Colonic mucosa (tissue), 4 donors: ENCODE measurements around the gene WDR91. TPM values are rescaled to one million over a fixed set of nuclear protein-coding genes. Genes with fewer than 3 reads are reported as not detected.

Experiments used
- DNase-seq: peaks from one replicate; pipeline ENCODE4 v3.0.0-alpha.2; 2020
- H3K27ac ChIP-seq: fragments of 200-600 bp; one replicate; pipeline ENCODE4 v1.8.0; 2021
- H3K27me3 ChIP-seq: fragments of 200-600 bp; one replicate; pipeline ENCODE4 v1.8.0; 2021
- H3K36me3 ChIP-seq: fragments of 200-600 bp; one replicate; pipeline ENCODE4 v1.8.0; 2021
- H3K4me1 ChIP-seq: fragments of 200-600 bp; one replicate; pipeline ENCODE4 v1.8.0; 2021; ENCODE audit warnings: mild to moderate bottlenecking
- H3K4me3 ChIP-seq: fragments of 200-600 bp; one replicate; pipeline ENCODE4 v1.8.0; 2021
- H3K9ac ChIP-seq, 2 donors: one replicate each; pipeline ENCODE4 v1.7.0; 2013; ENCODE audit warnings: control low read depth in 2 of 2, low read depth in 2 of 2, low read length in 2 of 2
- H3K9me3 ChIP-seq: fragments of 200-600 bp; one replicate; pipeline ENCODE4 v1.8.0; 2021
- CTCF ChIP-seq: fragments of 200-600 bp; IDR thresholded peaks from one replicate; pipeline ENCODE4 v1.8.0; 2022; ENCODE audit warnings: antibody characterized with exemption, mild to moderate bottlenecking
- intact Hi-C: fragments of 100-400 bp; cut with DNase I; formaldehyde crosslinking; loops from one replicate; pipeline ENCODE4 v1.14.1; 2022
- total RNA-seq, 2 donors: library from RNA; stranded (reverse); fragmentation: NEBNext Ultra II Directional in 1 of 2; extraction: Animal tissue kit (Norgen Biotek cat#: 25700) in 1 of 2; gene quantifications; one replicate each; pipeline ENCODE4 v1.2.1, GENCODE V29; 2021
- donor health status: healthy.
- donor health status: DM: no; HTN: no; CAD: no.
- donor health status: DM: no; HTN: no; CAD: no.

The WDR91 gene
- total RNA-seq, 2 donors from 2014 or later, result 4.8 to 6.5 TPM

- Histone ChIP-seq H3K9me3 (no peaks in the 10 kb centered on the region), H3K4me1 (peaks cover 6% of the 10 kb centered on the region), H3K9ac (peak within 1 kb of the TSS; percentile 93 to 94), H3K27ac (peak within 1 kb of the TSS; percentile 100), H3K36me3 (no peaks in the 10 kb centered on the region), H3K4me3 (peak within 1 kb of the TSS; percentile 86), H3K27me3 (no peaks in the 10 kb centered on the region)
- DNase-seq, result peak; percentile 95
- intact Hi-C loops, result loop anchor here (10.0 kb wide), 1 partner anchor 486 kb away; no protein-coding TSS in a partner anchor
- peak; percentile 64 for TF ChIP-seq CTCF
These were observed 40.9 kb downstream of the WDR91 start, which contains the start of gene CYREN for GRCh38 chr7:135170274-135170997. CYREN (minus strand) TSS chr7:135170707; CDS start chr7:135168922, 1,785 bp downstream.

DNA sequence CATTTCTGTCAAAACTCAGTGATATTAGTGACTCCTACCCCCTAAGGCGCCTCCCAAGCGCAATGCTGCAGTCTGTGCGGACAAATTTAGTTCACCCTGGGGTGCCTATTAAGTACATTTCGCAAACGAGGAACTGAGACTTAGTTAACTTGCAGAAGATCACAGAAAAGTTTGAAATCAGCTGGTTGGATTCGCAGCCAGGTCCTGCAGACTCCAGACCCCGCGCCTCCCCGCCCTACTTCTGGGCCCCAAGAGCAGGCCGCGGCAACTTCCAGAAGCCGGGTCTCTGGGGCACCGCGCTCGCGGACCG lies 41.4 kb downstream of the WDR91 start:
- TF ChIP-seq CTCF, result no peak
- Histone ChIP-seq H3K4me1 (peaks cover 6% of the 10 kb centered on the region), H3K27ac (peak overlapping the region; percentile 100), H3K9ac (peak overlapping the region; percentile 93 to 94), H3K4me3 (peak overlapping the region; percentile 86), H3K36me3 (no peaks in the 10 kb centered on the region), H3K27me3 (no peaks in the 10 kb centered on the region), H3K9me3 (no peaks in the 10 kb centered on the region)
- intact Hi-C loops, result loop anchor here (10.0 kb wide), 1 partner anchor 485 kb away; no protein-coding TSS in a partner anchor
- no peak for DNase-seq

- Histone ChIP-seq H3K9ac (peak overlapping the region; percentile 93 to 94), H3K27ac (peak overlapping the region; percentile 100), H3K4me1 (peaks cover 6% of the 10 kb centered on the region), H3K27me3 (no peaks in the 10 kb centered on the region), H3K36me3 (no peaks in the 10 kb centered on the region), H3K9me3 (no peaks in the 10 kb centered on the region), H3K4me3 (peak overlapping the region; percentile 86)
- DNase-seq, result peak; percentile 50
- TF ChIP-seq CTCF, result peak; percentile 32
- intact Hi-C loops, result no loop called here
These were observed 42.0 kb downstream of the WDR91 start for GRCh38 chr7:135169141-135169963.

GRCh38 chr7:135168489-135169140 lies 42.7 kb downstream of the WDR91 start:
- intact Hi-C loops, result no loop called here
- Histone ChIP-seq H3K9ac (peak overlapping the region; percentile 16 to 93), H3K4me3 (no peak overlapping the region), H3K4me1 (peaks cover 6% of the 10 kb centered on the region), H3K36me3 (no peaks in the 10 kb centered on the region), H3K27me3 (no peaks in the 10 kb centered on the region), H3K27ac (no peak overlapping the region), H3K9me3 (no peaks in the 10 kb centered on the region)
- TF ChIP-seq CTCF, result no peak
- DNase-seq, result no peak

- TF ChIP-seq CTCF, result no peak
- DNase-seq, result no peak
- H3K4me1 ChIP-seq, result peaks cover 6% of the 10 kb centered on the region
- no peak overlapping the region for H3K4me3 ChIP-seq
- H3K27me3 ChIP-seq, result no peaks in the 10 kb centered on the region
- intact Hi-C loops, result no loop called here
- H3K9ac ChIP-seq, result no peak overlapping the region
- H3K9me3 ChIP-seq, result no peaks in the 10 kb centered on the region
- no peak overlapping the region for H3K27ac ChIP-seq
- H3K36me3 ChIP-seq, result no peaks in the 10 kb centered on the region
These were observed 43.3 kb downstream of the WDR91 start for GRCh38 chr7:135168001-135168400.
